ENCODE measurements around the gene FANCG. TPM values are rescaled to one million over a fixed set of nuclear protein-coding genes. Genes with fewer than 3 reads are reported as not detected.

FANCG gene
- total and polyA plus RNA-seq, 2 donors from 2014 or later = 13.5 to 13.8 TPM

GRCh38 chr9:35056571-35057270 is 23.0 kb downstream of the FANCG start:
- no peak overlapping the region for H3K4me3 ChIP-seq (ENCODE audit: low read length in 3 of 3)
- no peaks in the 10 kb centered on the region for H3K4me1 ChIP-seq (ENCODE audit: control insufficient read depth in 2 of 3, insufficient read depth in 2 of 3, low read depth in 1 of 3, low read length in 3 of 3)
- H3K9ac ChIP-seq (ENCODE audit: low read length in 3 of 3) = no peak overlapping the region
- H3K27ac ChIP-seq (ENCODE audit: low read depth in 2 of 2, low read length in 2 of 2) = no peak overlapping the region
- no peak for FAIRE-seq
- no peaks in the 10 kb centered on the region for H3K9me3 ChIP-seq (ENCODE audit: control insufficient read depth in 2 of 3, insufficient read depth in 1 of 3, low read length in 3 of 3)
- intact Hi-C loops (cut with DNase I) = no loop called here
- no peaks in the 10 kb centered on the region for H3K27me3 ChIP-seq (ENCODE audit: control insufficient read depth, insufficient read depth, low read length)
- TF ChIP-seq CTCF (IDR thresholded peaks at IDR 0.05; ENCODE audit: borderline replicate concordance, extremely low read depth, insufficient read depth) = no peak
- H3K36me3 ChIP-seq (ENCODE audit: control insufficient read depth in 2 of 3, insufficient read depth in 3 of 3, low read length in 3 of 3) = peaks cover 21 to 62% (median 54%) of the 10 kb centered on the region in 3 donors
- DNase-seq = no peak

GRCh38 chr9:35054871-35055644 is 24.7 kb downstream of the FANCG start:
- no peak for FAIRE-seq
- Histone ChIP-seq H3K4me1 (ENCODE audit: control insufficient read depth in 2 of 3, insufficient read depth in 2 of 3, low read depth in 1 of 3, low read length in 3 of 3) (no peaks in the 10 kb centered on the region), H3K9me3 (ENCODE audit: control insufficient read depth in 2 of 3, insufficient read depth in 1 of 3, low read length in 3 of 3) (no peaks in the 10 kb centered on the region), H3K36me3 (ENCODE audit: control insufficient read depth in 2 of 3, insufficient read depth in 3 of 3, low read length in 3 of 3) (peaks cover 13 to 45% (median 38%) of the 10 kb centered on the region in 3 donors), H3K27ac (ENCODE audit: low read depth in 2 of 2, low read length in 2 of 2) (no peak overlapping the region), H3K9ac (ENCODE audit: low read length in 3 of 3) (no peak overlapping the region), H3K27me3 (ENCODE audit: control insufficient read depth, insufficient read depth, low read length) (no peaks in the 10 kb centered on the region), H3K4me3 (ENCODE audit: low read length in 3 of 3) (no peak overlapping the region)
- no peak for TF ChIP-seq CTCF (IDR thresholded peaks at IDR 0.05; ENCODE audit: borderline replicate concordance, extremely low read depth, insufficient read depth)
- intact Hi-C loops (cut with DNase I) = no loop called here
- no peak for DNase-seq

GRCh38 chr9:35054185-35054835 is 25.4 kb downstream of the FANCG start:
- FAIRE-seq (no peak), DNase-seq (no peak)
- Histone ChIP-seq H3K36me3 (ENCODE audit: control insufficient read depth in 2 of 3, insufficient read depth in 3 of 3, low read length in 3 of 3) (peaks cover 13 to 41% (median 33%) of the 10 kb centered on the region in 3 donors), H3K4me1 (ENCODE audit: control insufficient read depth in 2 of 3, insufficient read depth in 2 of 3, low read depth in 1 of 3, low read length in 3 of 3) (no peaks in the 10 kb centered on the region), H3K9ac (ENCODE audit: low read length in 3 of 3) (no peak overlapping the region), H3K27ac (ENCODE audit: low read depth in 2 of 2, low read length in 2 of 2) (no peak overlapping the region), H3K9me3 (ENCODE audit: control insufficient read depth in 2 of 3, insufficient read depth in 1 of 3, low read length in 3 of 3) (no peaks in the 10 kb centered on the region), H3K27me3 (ENCODE audit: control insufficient read depth, insufficient read depth, low read length) (no peaks in the 10 kb centered on the region), H3K4me3 (ENCODE audit: low read length in 3 of 3) (no peak overlapping the region)
- intact Hi-C loops (cut with DNase I) = no loop called here
- no peak for TF ChIP-seq CTCF (IDR thresholded peaks at IDR 0.05; ENCODE audit: borderline replicate concordance, extremely low read depth, insufficient read depth)

Data from kidney (tissue), 14 donors.